ENCODE results near the gene MED13L.

DNA sequence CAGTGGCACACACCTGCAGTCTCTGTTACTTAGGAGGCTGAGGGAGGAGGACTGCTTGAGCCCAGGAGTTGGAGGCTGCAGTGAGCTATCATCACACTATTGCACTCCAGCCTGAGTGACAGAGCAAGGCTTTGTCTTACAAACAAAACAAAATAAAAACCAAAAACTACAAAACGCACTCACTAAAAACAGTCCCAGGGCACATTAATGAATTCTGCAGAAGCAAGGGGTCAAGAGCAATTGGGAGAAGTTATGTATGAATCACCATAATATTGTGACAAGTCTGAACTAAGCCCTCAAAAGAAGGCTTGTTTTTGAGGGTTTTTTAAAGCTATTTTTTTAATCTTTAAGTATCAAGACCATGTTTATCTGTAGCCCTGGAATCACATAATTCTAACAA, 201.1 kb downstream of the MED13L start:
- TF ChIP-seq, protein P1, sequence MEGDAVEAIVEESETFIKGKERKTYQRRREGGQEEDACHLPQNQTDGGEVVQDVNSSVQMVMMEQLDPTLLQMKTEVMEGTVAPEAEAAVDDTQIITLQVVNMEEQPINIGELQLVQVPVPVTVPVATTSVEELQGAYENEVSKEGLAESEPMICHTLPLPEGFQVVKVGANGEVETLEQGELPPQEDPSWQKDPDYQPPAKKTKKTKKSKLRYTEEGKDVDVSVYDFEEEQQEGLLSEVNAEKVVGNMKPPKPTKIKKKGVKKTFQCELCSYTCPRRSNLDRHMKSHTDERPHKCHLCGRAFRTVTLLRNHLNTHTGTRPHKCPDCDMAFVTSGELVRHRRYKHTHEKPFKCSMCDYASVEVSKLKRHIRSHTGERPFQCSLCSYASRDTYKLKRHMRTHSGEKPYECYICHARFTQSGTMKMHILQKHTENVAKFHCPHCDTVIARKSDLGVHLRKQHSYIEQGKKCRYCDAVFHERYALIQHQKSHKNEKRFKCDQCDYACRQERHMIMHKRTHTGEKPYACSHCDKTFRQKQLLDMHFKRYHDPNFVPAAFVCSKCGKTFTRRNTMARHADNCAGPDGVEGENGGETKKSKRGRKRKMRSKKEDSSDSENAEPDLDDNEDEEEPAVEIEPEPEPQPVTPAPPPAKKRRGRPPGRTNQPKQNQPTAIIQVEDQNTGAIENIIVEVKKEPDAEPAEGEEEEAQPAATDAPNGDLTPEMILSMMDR (IDR thresholded peaks at IDR 0.05; ENCODE audit: insufficient read depth, low read length, poor library complexity, severe bottlenecking), result no peak
- TF ChIP-seq EZH2phosphoT487 (conservative IDR thresholded peaks at IDR 0.05; ENCODE audit: low read length), result no peak

All from SU-DHL-6 (cell line).